Measurements from ENCODE around the gene KBTBD13.
"Not testable (repeated sequence)": the region's sequence is repeated elsewhere in the genome, so short reads cannot be mapped to it uniquely, and the experiment has no call there.

Gene KBTBD13

DNA sequence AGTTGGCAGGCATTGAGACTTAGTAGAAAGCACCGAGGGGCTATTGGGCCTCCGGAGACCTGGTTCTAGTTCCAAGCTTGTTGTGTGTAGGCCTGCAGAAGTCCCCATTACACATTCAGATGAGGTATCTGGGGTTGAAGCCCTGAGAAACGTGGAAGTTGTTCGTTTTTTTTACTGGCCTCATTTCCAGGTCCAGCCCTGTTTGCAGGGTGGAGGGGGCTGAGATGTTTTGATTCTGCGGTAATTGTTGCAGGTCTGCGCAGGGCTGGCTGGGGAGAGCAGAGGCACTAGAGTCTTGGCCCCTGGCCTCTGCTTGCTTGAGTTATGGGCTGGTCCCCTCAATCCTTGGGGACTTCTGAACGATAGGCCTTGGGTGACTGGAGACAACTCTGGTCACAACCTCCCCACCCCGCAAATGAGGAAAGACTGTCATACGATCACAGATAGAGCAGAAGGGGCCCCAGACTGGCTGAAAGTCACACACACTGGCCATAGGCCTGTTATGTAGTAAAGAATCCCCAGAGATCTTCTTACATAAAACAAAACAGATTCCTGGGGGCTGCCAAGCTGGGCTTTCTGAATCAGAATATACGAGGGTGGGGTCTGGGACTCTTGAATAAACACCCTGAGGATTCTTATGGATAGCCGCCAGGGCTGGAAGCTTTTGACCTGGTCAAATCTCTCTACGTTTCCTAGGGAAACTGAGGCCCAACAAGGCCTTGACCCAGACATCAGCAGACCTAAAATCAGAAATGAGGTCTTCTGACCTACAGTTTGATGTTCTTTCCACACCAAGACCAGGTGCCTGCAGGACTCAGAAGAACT lies 15.6 kb downstream of the KBTBD13 start:
- DNase-seq: no peak

DNA sequence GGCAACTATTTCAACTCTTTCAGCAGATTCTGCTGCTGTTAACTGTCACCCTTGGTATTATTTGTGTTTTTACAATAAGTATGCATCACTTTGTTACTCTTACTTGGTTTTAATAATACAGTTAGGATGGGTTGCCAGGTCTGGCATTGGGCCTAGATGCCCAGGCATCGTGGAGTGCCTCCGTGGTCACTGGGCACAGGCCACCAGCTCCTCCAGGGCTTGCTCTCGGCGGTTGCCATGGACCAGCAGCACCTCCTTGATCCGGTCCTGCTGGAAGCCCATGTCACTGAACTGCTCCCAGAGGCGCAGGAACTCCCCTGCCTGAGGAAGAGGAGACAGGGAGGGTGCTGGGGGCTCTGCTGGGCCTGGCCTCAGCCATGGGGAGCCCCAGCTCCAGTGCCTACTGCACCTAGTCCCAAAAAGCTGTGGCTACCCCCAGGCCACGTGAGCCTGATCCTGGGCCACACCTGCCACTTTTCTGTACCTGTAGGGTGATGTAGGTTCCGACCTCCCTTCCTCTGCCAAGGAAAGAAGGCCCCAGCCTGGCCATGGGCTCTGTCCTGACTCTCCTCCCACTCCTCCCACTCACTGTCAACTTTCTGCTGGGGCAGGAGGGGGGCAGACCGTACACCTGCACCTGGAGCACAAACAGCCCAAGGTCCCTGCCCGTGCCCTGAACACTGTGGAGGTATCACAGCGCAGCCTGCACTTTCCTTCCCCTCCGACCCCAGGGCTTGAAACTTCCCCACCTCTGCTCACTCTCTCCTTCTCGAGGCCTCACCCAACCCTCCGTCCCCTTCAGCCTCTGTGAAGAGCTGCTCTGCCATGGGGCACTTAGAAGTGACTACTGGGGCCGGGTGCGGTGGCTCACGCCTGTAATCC lies 16.6 kb downstream of the KBTBD13 start:
- DNase-seq: no peak

DNA sequence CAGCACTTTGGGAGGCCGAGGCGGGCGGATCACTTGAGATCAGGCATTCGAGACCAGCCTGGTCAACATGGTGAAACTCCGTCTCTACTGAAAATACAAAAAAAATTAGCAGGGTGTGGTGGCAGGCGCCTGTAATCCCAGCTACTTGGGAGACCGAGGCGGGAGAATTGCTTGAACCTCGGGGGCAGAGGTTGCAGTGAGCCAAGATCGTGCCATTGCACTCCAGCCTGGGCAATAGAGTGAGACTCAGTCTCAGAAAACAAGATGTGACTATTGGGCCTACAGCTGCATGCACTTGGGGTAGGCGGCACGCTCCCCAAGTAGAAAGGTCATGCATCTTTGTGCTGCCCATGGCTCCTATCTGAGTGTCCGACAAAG lies 17.2 kb downstream of the KBTBD13 start:
- not testable (repeated sequence) for DNase-seq

DNA sequence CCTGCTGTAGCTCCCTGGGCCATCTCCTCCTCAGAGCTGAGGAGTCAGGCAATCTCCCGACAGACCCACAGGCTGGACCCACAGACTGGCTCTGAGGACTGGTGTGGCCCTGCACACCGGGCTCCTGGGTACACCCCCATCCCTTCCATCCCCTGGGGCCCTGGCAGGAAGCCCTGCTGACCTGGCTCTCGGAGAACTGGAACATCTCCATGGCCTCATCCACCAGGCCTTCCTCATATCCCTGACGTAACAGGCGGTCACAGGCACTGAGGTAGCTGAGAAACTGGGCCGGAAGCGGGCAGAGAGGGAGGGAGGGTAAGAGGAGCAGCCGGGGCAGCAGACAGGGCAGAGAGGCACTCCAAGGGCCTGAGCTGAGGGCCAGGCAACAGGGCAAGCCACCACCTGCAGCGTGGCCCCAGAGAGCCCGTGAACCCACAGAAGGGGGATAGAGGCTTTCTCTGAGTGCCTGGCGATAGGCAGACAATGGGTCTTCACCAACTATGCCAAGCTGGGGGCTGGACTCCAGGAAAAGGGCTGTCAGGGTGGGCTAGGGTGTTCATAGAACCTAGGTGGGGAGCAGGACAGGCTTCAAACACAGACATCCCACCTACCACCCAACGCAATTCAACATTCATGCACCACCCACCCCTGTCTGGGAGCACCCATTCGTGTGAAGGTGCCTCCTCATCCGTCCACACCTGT lies 17.9 kb downstream of the KBTBD13 start:
- DNase-seq: no peak

DNA sequence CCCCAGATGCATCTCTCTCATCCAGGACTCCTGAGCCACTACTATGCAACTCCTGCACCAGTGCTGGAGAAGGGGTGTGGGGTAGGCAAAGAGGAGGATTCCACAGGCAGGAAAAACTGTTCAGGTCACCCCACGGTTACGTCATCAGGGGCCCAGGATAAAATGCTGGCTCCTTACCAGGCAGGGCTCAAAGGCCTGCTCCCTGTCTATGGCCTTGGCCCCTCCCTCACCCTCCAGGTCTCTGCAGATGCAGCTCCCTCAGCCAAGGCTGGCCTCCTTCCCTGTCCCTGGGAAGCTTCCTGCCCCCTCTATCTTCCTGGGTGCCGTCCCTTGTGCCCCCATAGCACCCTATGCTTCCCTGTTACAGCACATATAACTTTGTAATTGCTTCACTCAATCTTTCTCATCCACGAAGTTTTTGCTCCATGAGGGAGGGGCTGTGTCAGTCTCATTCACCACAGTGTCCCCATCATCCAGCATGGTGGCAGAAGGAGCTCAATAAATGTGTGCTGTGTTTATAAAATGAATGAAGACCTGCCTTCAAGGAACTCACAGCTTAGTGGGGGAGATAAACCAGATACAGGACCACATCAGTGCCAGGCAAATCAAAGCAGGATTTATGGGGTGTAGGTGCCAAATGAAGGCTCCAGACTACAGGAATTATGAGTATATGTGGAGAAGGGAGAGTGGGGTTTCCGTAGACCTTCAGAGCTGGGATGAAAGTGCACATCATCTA lies 18.6 kb downstream of the KBTBD13 start:
- DNase-seq: no peak

DNA sequence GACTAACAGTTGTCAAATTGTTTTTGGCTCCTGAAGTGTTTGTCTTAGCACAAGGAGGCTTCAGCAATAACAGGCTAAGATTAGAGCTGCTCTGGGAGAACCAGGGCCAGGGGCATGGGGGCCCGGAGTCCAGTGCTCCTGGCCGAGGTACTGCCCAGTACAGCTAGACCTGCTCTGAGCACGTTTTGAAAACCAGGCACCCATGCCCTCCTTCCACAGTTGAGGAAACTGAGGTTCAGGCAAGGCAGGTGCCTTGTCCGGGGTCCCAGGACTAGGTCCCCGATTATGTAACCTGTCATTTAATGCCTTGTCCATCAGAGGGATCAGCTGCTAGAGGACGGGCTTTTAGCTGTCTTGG lies 19.2 kb downstream of the KBTBD13 start:
- no peak for DNase-seq

DNA sequence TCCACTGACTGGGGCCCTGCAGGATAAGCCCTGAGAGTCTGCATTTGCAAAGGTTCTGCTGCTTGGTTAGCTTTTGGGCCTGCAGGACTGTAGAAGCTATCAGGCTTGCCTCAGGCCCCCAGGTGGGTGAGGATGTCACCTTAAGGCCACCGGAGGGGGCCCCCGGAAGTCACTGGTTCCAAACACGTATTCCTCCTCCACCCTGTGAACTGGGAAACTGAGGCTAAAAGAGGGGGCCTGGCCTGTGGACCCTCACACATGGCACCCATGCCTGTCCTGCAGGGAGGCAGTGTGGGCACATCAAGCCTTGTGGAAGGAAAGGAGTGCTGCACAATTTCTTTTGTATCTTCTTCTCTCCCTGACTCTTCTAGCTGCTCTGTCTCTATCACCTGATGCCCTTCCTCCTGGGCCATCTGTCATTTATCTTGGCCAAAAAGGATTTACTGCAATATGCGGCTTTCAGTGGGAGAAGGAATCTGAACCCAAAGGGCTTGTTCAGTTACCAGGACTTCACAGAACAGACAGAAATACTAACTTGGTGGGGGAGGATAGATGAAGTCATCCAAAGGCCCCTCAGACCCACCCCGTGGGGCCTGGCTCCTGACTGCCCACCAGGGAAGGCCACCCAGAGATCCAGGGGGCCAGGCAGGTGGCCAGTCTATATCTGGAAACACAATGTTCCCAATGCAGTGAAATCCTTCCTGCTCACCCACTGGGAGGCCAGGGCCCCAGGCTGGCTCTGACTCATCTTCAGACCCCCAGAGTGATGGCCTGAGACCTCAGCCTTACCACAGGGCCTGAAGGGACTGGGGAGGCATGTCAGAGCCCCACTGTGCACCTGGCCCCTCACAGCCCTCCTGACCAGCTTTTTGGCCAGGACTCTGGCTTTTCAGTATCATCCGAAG lies 20.2 kb downstream of the KBTBD13 start:
- DNase-seq: no peak

DNA sequence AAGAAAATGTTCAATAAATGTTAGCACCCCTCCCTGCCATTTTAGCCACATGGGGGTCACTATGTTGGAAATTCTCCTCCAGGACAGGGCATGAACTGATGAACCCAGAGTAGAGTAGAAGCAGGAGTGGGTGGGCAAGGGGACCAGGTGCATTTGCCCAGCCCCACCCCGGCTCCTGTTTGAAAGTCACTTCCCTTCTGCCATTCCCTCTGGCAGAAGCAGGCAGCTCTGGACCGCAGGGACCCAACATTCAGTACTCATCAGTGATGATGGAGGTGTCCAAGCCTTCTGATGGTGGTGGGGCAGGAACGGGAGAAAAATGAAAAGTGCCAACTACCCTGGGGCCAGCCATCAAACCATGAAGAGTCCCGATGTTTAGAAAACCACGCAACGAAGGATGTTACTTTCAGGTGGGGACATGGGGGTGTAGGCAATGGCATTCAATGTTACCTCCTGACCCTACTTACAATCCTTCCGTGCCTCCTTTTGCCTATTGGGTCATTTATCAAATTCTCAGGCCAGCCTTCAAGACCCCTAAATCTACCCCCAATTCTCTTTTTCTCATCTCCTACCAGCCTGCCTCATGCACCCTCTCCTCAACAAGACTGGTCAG lies 21.2 kb downstream of the KBTBD13 start:
- no peak for DNase-seq

DNA sequence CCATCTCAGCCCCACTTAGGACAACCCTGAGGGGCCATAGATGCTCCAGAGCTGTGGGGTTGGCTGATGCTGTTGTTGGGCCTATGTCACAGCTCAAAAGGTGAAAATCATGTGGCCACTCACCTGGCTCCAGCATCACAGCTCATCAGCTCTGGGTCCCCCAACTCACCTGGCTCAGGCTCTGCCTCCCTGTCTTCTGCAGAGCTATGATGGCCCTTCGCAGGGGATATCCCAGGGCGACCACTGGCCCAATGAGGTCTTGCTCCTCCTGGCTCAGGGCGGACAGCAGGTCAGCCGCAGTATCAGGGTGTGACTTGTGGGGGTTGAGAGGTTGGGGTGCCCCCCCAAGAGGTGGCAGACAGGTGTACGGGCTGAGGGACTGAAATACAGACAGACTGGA lies 22.8 kb downstream of the KBTBD13 start:
- no peak for DNase-seq

DNA sequence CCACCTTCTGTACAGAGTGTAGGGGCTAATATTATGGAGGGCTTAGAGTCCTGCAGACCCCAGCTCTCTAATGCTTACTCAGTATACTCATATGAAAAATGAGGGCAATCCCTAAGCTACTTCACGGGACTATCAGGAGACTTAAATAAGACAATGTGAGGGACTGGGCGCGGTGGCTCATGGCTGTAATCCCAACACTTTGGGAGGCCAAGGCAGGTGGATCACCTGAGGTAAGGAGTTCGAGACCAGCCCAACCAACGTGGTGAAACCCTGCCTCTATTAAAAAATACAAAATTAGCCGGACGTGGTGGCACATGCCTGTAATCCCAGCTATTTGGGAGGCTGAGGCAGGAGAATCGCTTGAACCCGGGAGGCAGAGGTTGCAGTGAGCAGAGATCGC lies 23.3 kb downstream of the KBTBD13 start:
- DNase-seq: not testable (repeated sequence)

DNA sequence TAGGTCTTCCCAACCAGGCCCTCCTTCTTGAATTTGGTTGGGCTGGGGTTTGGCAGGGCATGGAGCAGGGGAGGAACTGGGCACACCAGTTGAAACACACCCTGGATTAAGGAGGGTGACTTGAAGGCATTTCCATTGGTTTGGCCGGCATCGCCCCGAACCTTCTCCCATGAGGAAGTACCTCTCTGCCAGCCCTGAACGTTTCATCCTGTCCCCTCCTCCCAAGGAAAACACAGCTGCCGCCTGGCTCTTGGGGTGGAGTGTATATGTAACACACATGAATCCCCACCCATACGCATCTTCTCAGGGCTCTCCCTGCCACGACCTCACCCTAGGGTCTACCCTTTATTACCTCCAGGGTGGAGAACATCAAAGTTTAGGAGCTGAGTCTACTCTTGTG lies 23.9 kb downstream of the KBTBD13 start:
- no peak for DNase-seq

DNA sequence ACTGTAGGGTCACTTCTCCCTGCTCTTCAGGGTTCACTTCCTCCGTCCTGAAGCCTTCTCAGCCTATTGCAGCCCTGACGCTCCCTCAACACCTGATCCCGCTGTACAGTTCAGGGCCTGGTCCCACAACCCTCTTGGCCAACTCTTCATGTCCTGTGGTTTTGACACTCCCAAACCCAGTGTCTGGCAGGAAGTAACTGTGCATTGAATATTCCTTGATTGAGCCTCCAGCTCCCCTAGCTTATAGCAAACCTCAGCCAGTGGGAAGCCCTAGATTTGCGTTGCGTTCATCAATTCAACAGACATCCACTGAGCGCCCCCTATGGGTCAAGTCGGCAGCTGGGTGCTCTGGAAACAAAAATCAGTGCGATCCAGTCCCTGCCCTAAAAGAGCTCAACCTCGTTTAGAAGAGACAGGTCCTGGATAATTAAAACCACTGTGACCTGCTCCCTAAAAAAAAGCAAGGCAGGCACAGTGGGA lies 24.9 kb downstream of the KBTBD13 start:
- DNase-seq: peak; percentile 86

DNA sequence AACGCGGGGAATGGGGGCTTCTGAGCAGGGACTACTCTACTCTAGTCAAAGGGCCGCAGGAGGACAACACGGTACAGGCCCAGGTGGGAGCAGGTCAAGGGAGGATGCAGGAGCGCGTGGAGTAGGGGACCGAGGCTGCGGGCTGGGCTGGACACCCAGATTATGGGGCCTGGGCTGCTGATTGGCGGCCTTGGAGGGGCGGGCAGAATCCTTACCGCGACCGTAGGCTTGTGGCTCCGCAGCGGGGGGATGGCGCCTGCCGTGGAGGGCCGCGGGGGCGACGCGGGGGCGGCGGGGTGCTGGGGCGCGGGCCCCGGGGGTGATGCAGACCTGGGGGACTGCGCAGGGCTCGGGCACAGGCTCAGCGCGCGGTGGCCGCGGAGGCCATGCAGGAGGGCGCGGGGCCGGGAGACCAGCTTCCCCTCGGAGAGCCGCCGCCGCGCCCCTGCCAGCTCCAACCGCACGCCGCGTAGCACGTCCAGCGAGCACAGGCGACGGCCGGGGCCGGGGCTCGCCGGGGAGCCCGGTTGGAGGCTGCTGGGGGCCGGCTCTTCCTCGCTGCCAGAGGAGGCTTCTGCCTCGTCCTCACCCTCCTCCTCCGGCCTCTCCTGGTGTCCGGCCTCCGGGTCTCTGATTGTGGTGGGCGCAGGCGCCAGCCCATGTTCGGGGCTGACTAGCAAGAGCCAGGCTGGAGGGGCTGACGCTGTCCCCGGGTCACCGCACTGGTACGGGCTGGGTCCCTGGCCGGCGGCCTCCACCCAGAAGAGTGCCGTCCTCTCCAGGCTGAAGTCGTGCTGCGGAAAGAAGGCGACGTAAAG lies 25.6 kb downstream of the KBTBD13 start:
- DNase-seq: no peak

DNA sequence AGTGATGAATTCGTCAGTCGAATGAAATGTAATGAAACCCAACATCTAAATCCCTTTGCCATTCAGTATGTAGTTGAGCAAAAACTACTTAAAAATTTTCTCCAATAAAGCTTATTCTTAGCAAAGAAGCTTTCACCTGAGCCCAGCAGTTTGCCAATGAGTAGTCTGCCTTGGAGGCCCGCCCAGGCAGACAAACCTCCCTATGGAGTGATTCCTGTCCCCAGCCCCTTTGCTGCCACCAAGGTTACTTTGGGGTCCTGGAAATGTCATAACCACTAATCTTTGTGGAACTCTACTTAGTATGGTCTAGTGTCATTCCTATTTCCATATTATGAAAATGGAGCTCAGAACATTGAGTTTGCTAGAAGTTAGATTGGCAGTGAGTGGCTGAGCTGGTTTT lies 26.4 kb downstream of the KBTBD13 start:
- no peak for DNase-seq

DNA sequence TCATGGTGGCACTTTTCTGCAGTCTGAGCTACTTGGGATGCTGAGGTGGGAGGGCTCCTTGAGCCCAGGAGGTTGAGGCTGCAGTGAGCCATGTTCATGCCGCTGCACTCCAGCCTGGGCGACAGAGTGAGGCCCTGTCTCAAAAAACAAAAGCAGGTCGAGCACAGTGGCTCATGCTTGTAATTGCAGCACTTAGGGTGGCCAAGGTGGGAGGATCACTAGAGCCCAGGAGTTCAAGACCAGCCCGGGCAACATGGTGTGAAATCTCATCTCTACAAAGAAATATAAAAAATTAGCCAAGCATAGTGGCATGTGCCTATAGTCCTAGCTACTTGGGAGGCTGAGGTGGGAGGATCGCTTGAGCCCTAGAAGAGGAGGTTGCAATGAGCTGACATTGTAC lies 28.5 kb downstream of the KBTBD13 start:
- no peak for DNase-seq

DNA sequence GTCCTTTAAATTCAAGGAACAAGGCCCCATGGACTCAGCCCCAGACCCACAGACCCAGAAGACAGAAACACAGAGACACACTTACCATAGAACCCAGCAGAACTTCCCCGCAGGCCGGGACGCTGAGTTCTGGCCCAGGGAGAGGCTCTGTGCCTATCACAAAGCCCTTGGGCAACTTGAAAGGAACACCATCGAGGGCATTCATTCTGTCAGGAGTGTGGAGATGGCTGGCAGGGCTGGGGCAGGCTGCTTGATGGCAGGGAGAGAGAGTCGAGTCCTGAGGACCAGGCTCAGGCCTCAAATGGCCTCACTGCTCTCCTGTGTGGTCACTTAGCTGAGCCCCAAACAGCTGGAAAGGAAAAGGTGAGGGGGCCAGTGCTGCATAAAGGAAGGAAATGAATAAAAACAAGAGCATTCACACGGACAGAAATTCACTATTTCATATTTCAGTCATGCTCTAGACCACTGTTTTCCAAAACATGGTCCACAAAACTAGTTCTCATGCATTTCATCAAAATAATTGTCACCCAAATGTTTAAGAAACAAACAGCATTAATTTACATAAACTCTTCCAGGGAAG lies 29.6 kb downstream of the KBTBD13 start:
- no peak for DNase-seq

DNA sequence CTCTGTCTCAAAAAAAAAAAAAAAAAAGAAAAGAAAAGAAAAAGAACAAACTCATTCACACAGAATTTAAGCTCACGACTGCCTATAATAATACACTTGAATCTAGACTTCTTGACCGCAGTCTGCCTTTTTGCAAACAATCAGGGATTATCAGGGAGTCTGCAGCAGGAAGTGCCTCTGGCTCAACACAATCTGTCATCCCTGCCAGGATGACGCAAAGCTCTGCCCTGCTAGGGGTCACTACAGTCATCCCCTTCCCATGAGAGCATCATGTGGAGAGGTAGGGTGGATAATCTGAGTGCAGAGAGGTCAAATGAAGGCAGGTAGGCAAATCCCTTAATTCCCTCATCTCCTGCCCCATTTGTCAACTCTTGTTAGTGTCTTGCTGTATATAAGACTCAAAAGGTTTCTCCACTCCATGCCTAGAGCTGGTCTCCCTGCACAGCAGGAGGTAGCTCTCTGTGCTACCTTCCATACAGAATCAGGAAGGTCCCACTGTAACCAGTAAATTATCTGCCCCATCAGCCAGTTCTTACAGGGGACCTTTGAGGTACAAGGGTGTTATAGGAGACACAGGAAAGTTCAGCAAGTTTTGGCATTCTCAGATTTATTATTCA lies 34.2 kb downstream of the KBTBD13 start:
- no peak for DNase-seq

DNA sequence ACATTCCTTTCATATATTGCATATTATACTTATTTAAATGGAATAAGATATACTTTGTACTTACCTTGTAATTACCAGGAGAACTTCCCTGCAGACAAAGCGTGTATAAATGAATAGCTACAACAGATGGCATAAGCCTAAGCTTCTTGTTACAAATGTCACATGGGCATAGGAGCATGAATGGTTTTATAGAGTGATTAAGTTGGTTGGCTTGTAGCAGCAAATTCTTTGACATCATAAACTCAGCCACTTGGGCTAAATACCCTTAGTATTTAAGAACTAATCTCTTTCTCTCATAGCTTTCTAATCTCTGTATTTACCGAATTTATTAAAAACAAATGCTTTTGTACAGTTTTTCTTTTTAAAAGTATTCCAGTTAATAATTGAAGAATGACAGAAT lies 38.5 kb downstream of the KBTBD13 start, which contains the start of gene UBAP1L:
Gene UBAP1L (minus strand): TSS at position 115 of the 400 bp plus-strand sequence. CDS start 8,985 bp downstream, outside the sequence.
- DNase-seq: no peak

DNA sequence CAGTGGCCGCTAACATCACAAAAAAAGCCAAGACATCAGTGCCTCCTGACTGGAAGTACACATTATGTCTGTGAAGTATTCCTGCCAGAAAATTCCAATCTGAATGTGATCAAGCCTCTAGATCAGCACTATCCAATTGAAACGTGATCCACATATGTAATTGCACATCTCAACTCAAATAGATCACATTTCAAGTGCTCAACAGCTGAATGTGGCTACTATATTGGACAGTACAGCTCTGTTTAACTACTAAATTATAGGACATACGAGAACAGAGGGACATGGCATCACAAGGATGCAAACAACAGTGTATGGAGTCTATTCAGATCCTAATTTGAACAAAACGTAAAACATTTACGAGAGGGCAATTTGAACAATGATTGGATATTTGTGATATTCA lies 39.0 kb downstream of the KBTBD13 start:
- no peak for DNase-seq
